ENCODE data around the gene WWC1. TPM values are rescaled to one million over a fixed set of nuclear protein-coding genes. Genes with fewer than 3 reads are reported as not detected.

WWC1 gene
- total RNA-seq, 1 donor from 2014 or later = 2.2 TPM

DNA sequence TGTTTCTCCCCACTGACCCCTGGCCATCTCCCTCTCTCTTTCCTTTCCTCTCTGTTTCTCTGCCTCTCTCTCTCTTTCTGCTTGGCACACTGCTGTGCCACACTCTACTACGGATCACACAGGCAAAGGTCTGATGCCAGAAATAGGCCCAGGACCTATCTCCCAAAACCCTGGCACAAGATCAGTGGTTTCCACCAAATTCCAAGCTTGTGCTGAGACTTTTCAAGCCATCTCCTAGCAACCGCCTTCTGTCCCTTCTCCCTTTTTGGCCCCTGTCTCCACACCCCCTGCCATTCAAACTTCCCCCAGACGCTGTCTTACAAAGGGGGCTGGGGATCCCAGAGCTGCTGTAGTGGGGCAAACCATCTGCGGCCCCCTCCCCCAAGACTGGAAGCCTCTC is 156.4 kb downstream of the WWC1 start:
- intact Hi-C loops (cut with micrococcal nuclease) = no loop called here
- no peak for DNase-seq

GRCh38 chr5:168449166-168449565 is 157.7 kb downstream of the WWC1 start:
- no peak for DNase-seq
- no peaks in the 10 kb centered on the region for H3K36me3 ChIP-seq
- TF ChIP-seq CTCF (IDR thresholded peaks at IDR 0.05; ENCODE audit: borderline replicate concordance) = no peak
- peaks cover 21% of the 10 kb centered on the region for H3K4me1 ChIP-seq
- no peak overlapping the region for H3K4me3 ChIP-seq
- no peaks in the 10 kb centered on the region for H3K27me3 ChIP-seq (ENCODE audit: low read depth)
- intact Hi-C loops (cut with micrococcal nuclease) = no loop called here
- no peak overlapping the region for H3K27ac ChIP-seq (replicated peaks)
- H3K9me3 ChIP-seq (replicated peaks) = no peaks in the 10 kb centered on the region

More for the DNA sequence above, 156.4 kb downstream of the WWC1 start:
- no peak for TF ChIP-seq CTCF (IDR thresholded peaks at IDR 0.05; ENCODE audit: borderline replicate concordance)
- H3K4me1 ChIP-seq = peaks cover 21% of the 10 kb centered on the region
- no peaks in the 10 kb centered on the region for H3K9me3 ChIP-seq (replicated peaks)
- H3K27me3 ChIP-seq (ENCODE audit: low read depth) = no peaks in the 10 kb centered on the region
- peak overlapping the region; percentile 53 for H3K27ac ChIP-seq (replicated peaks)
- H3K4me3 ChIP-seq = no peak overlapping the region
- H3K36me3 ChIP-seq = no peaks in the 10 kb centered on the region

DNA sequence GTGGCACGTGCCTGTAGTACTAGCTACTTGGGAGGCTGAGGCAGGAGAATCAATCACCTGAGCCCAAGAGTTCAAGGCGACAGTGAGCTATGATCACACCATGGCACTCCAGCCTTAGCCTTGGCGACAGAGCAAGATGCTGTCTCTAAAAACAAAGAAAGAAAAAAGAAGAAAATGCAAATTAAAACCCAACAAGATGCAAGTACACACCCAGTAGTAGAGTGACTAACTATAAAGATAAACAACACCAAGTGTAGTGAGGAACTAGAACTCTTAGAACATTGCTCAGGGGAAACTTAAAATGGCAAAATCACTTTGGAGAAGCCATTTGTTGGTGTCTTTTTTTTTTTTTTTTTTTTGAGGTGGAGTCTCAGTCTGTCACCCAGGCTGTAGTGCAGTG is 160.1 kb downstream of the WWC1 start:
- no peak for DNase-seq
- H3K36me3 ChIP-seq = no peaks in the 10 kb centered on the region
- no peaks in the 10 kb centered on the region for H3K27me3 ChIP-seq (ENCODE audit: low read depth)
- no peak for TF ChIP-seq CTCF (IDR thresholded peaks at IDR 0.05; ENCODE audit: borderline replicate concordance)
- no peak overlapping the region for H3K4me3 ChIP-seq
- H3K27ac ChIP-seq (replicated peaks) = no peak overlapping the region
- intact Hi-C loops (cut with micrococcal nuclease) = no loop called here
- no peaks in the 10 kb centered on the region for H3K9me3 ChIP-seq (replicated peaks)
- peaks cover 16% of the 10 kb centered on the region for H3K4me1 ChIP-seq

DNA sequence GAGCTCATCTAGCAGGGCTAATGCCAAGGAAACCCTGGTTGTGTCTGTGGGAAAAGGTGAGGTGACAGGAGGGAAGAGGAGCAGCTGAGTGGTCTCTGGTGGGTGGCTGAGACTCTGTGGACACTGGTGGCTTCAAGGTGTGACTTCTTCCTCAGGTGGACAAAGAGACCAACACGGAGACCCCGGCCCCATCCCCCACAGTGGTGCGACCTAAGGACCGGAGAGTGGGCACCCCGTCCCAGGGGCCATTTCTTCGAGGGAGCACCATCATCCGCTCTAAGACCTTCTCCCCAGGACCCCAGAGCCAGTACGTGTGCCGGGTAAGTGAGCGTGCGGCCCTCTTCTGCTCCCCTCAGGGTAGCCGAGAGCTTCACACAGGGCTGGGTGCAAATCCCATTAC is 163.8 kb downstream of the WWC1 start:
- Histone ChIP-seq H3K9me3 (replicated peaks) (peaks cover 3% of the 10 kb centered on the region), H3K27ac (replicated peaks) (no peak overlapping the region), H3K4me1 (no peaks in the 10 kb centered on the region), H3K4me3 (no peak overlapping the region), H3K27me3 (ENCODE audit: low read depth) (no peaks in the 10 kb centered on the region), H3K36me3 (no peaks in the 10 kb centered on the region)
- no peak for DNase-seq
- no peak for TF ChIP-seq CTCF (IDR thresholded peaks at IDR 0.05; ENCODE audit: borderline replicate concordance)
- intact Hi-C loops (cut with micrococcal nuclease) = no loop called here

DNA sequence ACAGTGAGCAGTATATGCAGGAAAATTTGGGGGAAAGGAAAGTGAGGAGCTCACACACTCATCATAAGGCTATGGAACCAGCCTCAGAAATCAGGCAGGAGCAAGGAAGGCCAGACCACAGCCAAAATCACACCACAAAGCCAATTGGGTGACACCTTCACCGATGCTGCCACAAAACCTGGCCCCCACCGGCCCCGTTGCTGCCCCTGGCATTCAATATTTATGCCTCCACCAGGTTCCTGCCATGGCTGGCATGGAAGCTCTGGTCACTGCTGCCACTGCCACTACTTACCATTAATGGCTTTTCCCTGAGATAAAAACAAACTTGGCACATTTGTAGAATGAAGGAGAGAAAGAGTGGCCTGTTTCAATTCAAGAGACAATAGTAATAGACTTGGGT is 166.1 kb downstream of the WWC1 start:
- TF ChIP-seq CTCF (IDR thresholded peaks at IDR 0.05; ENCODE audit: borderline replicate concordance) = no peak
- Histone ChIP-seq H3K4me3 (no peak overlapping the region), H3K9me3 (replicated peaks) (peaks cover 3% of the 10 kb centered on the region), H3K27ac (replicated peaks) (no peak overlapping the region), H3K36me3 (no peaks in the 10 kb centered on the region), H3K27me3 (ENCODE audit: low read depth) (no peaks in the 10 kb centered on the region), H3K4me1 (no peaks in the 10 kb centered on the region)
- no peak for DNase-seq
- intact Hi-C loops (cut with micrococcal nuclease) = no loop called here

DNA sequence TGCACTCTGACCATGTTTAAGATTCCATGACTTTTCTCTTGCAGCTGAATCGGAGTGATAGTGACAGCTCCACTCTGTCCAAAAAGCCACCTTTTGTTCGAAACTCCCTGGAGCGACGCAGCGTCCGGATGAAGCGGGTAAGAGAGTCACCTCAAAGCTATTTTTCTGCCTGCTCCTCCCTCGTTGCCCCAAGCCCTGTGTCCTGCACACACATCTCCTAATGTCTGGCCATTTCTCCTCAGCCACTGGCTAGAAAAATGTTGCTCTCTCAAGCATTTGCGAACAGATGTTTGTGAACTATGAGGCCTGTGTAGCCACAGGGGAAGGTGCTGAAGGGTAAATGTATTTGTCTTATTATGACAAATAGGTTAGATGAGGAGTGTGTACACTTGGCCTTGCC is 169.2 kb downstream of the WWC1 start:
- H3K4me3 ChIP-seq = no peak overlapping the region
- no peaks in the 10 kb centered on the region for H3K27me3 ChIP-seq (ENCODE audit: low read depth)
- no peaks in the 10 kb centered on the region for H3K4me1 ChIP-seq
- H3K9me3 ChIP-seq (replicated peaks) = peaks cover 3% of the 10 kb centered on the region
- H3K36me3 ChIP-seq = no peaks in the 10 kb centered on the region
- no peak overlapping the region for H3K27ac ChIP-seq (replicated peaks)
- intact Hi-C loops (cut with micrococcal nuclease) = no loop called here
- TF ChIP-seq CTCF (IDR thresholded peaks at IDR 0.05; ENCODE audit: borderline replicate concordance) = no peak
- no peak for DNase-seq

Data from left ventricle myocardium inferior (tissue), 1 donor.